BE2C (cell line): ENCODE results near the gene SLC44A1. TPM values are rescaled to one million over a fixed set of nuclear protein-coding genes. Genes with fewer than 3 reads are reported as not detected.

Source experiments
- DNase-seq: peaks from one replicate; pipeline ENCODE4 v3.0.0-alpha.2; 2020
- H3K27me3 ChIP-seq: fragments of 250-450 bp; sonication (Bioruptor Pico); 2 replicates; pipeline ENCODE4 v1.5.1; 2020; ENCODE audit warnings: mild to moderate bottlenecking
- H3K36me3 ChIP-seq: fragments of 250-450 bp; sonication (Bioruptor Pico); 2 replicates; pipeline ENCODE4 v1.5.1; 2020; ENCODE audit warnings: mild to moderate bottlenecking
- H3K4me1 ChIP-seq: fragments of 250-450 bp; sonication (Bioruptor Pico); 2 replicates; pipeline ENCODE4 v1.5.1; 2020
- H3K4me3 ChIP-seq: 2 replicates; pipeline ENCODE4 v1.5.1; 2011; ENCODE audit warnings: low read depth, low read length
- H3K9me3 ChIP-seq: fragments of 250-450 bp; sonication (Bioruptor Pico); 2 replicates; pipeline ENCODE4 v1.5.1; 2020
- CTCF ChIP-seq: IDR thresholded peaks from 2 replicates; pipeline ENCODE4 v1.5.1; 2012; ENCODE audit warnings: mild to moderate bottlenecking, low read depth, low read length
- polyA plus RNA-seq: library from polyadenylated mRNA; unstranded; fragments of >200 nt; gene quantifications from one replicate; pipeline ENCODE4 v1.2.1, GENCODE V29; 2012; ENCODE audit warnings: low read depth, missing spikeins; ENCODE audit not compliant: insufficient read length, insufficient read depth

SLC44A1 gene
- polyA plus RNA-seq: 1.1 TPM

GRCh38 chr9:105244003-105244733 lies at the start of gene SLC44A1:
TSS of gene SLC44A1 (plus strand) at chr9:105244651. CDS start at chr9:105244869, 218 bp downstream.
- Histone ChIP-seq H3K36me3 (no peaks in the 10 kb centered on the region), H3K4me1 (no peaks in the 10 kb centered on the region; the same call in 1 of the 2 replicates), H3K9me3 (no peaks in the 10 kb centered on the region), H3K27me3 (peaks cover 29% of the 10 kb centered on the region), H3K4me3 (peak within 1 kb of the TSS; percentile 57)
- TF ChIP-seq CTCF: no peak
- DNase-seq: peak; percentile 98

GRCh38 chr9:105195259-105195658 lies 49.2 kb upstream of the SLC44A1 start:
- Histone ChIP-seq H3K4me3 (no peak overlapping the region), H3K27me3 (no peaks in the 10 kb centered on the region), H3K36me3 (no peaks in the 10 kb centered on the region), H3K4me1 (no peaks in the 10 kb centered on the region), H3K9me3 (no peaks in the 10 kb centered on the region)
- no peak for TF ChIP-seq CTCF
- DNase-seq: no peak

- TF ChIP-seq CTCF: no peak
- Histone ChIP-seq H3K27me3 (no peaks in the 10 kb centered on the region), H3K9me3 (no peaks in the 10 kb centered on the region), H3K36me3 (no peaks in the 10 kb centered on the region), H3K4me1 (no peaks in the 10 kb centered on the region), H3K4me3 (no peak overlapping the region)
- no peak for DNase-seq
Measured at GRCh38 chr9:105198023-105198422, 46.4 kb upstream of the SLC44A1 start.

DNA sequence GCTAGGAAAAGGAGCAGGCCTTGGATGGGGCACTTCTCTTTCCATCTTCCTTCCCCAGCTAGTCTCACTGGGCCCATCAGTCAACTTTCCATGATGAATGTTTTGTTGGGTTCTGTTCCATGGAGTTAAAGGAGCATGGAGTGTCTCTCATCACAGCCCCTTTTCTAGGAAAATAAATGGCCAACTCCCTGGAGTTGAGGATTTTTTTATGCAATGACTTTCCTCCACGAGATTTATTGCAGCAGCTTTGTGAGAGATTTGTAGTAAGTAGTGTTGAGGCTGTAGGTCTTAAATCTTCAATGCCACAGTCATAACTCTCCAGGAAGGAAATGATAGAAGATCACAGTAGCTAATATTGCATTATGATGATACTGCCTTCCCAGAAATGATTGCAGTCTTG lies 45.6 kb upstream of the SLC44A1 start:
- H3K4me3 ChIP-seq: no peak overlapping the region
- no peaks in the 10 kb centered on the region for H3K27me3 ChIP-seq
- H3K4me1 ChIP-seq: no peaks in the 10 kb centered on the region
- DNase-seq: no peak
- no peak for TF ChIP-seq CTCF
- H3K9me3 ChIP-seq: no peaks in the 10 kb centered on the region
- H3K36me3 ChIP-seq: no peaks in the 10 kb centered on the region

DNA sequence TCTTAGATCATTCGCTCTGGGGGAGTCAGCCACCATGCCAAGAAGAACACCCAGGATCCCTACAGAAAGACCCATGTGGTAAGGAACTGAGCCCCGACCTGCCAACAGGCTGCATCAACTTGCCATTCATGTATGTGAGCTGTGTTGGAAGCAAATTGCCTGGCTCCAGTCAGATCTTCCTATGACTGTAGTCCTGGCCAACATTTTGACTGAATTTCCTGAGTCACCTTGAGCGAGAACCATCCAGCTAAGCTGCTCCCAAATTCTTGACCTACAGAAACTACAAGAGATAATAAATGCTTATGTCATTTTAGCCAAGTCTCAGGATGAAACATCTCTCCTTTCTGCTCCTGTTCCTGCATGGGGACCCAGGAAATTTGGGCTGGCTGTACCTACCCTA lies 40.0 kb upstream of the SLC44A1 start:
- no peak for TF ChIP-seq CTCF
- H3K9me3 ChIP-seq: no peaks in the 10 kb centered on the region

DNA sequence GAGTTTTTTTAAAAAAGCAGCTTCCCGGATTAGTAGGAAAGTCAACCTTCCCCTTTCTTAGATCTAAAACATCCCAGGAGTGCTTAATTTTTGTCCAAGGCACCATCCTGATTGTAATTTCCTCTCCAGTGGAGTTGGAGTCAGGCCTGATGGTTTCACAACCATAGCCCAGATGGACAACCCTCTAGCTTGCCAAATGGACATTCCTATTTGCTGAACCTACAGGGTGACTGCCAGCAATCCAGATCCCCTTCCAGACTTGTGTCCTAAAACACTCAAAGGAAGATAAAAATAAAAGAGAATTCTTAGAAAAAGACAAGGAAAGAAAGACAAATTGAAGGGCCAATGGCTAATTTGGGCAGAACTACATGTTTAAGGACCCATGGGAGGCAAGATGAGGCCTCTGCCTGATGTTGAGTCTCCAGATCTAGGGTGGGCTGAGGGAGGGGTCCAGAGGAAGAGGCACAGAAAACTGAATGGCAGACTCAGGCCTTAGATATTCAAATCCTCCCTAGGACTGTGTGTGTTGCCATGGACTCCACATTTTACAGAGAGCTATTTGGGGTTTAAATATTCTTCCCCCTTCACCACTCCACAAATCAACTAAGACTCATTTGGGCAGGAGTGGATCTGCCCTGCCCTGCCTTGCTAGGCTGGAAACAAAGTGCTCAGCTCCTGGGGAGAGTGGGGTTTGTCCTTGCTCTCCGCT lies 38.5 kb upstream of the SLC44A1 start:
- no peak for DNase-seq
- no peak for TF ChIP-seq CTCF

More for the DNA sequence above, 40.0 kb upstream of the SLC44A1 start:
- H3K27me3 ChIP-seq: no peaks in the 10 kb centered on the region
- DNase-seq: no peak
- H3K4me1 ChIP-seq: no peaks in the 10 kb centered on the region
- no peak overlapping the region for H3K4me3 ChIP-seq
- H3K36me3 ChIP-seq: no peaks in the 10 kb centered on the region

More for the DNA sequence above, 38.5 kb upstream of the SLC44A1 start:
- H3K27me3 ChIP-seq: no peaks in the 10 kb centered on the region
- H3K4me1 ChIP-seq: no peaks in the 10 kb centered on the region
- no peak overlapping the region for H3K4me3 ChIP-seq
- H3K36me3 ChIP-seq: no peaks in the 10 kb centered on the region
- H3K9me3 ChIP-seq: no peaks in the 10 kb centered on the region
